ENCODE data around the gene DDX6.
A peak's percentile ranks its signal among the peaks of the same experiment; 100 is the strongest.
"Not testable (repeated sequence)": the region's sequence is repeated elsewhere in the genome, so short reads cannot be mapped to it uniquely, and the experiment has no call there.

The DDX6 gene, protein sequence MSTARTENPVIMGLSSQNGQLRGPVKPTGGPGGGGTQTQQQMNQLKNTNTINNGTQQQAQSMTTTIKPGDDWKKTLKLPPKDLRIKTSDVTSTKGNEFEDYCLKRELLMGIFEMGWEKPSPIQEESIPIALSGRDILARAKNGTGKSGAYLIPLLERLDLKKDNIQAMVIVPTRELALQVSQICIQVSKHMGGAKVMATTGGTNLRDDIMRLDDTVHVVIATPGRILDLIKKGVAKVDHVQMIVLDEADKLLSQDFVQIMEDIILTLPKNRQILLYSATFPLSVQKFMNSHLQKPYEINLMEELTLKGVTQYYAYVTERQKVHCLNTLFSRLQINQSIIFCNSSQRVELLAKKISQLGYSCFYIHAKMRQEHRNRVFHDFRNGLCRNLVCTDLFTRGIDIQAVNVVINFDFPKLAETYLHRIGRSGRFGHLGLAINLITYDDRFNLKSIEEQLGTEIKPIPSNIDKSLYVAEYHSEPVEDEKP

DNA sequence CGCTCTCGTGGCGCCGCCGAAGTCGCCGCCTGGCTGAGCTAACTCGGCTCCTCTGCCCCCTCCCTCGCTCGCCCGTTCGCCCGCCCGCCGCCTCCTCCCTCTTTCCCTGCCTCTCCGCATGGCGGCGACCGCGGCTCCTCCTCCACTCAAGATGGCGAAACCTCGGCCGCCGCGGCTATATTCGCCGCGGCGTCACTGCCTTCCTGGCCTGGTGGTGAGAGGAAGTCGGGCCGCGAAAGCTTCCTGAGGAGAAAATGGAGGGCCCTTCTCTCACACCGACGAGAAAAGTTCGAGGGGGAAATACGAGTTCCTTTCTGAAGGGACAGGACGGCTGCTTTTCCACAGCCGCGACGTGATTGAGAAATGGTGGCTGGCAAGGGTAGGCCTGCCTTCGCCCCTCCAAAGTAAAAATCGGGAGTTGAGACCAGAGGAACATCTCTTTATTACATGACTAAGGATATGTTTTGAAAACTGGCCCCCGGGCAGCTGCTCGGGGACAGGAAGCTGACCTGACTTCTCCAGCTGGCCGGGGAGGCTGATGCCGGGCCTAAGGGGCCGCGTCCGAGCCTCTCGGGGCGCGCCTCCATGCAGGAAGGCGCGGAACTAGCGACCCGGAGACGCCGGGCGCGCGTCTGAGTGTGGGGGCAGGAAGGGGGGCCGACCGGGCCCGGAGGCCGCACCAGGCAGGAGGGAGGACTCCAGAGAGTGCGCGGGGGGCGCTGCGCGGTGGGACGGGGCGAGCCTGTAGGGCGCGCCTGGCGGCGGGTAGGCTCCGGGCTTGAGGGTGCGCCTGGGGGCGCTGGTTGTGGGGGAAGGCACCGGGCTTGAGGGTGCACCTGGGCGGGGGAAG, at the start of gene DDX6:
Gene DDX6, minus strand, starts transcription at position 54 of the 850 bp plus-strand sequence. CDS start 4,913 bp downstream, outside the sequence.
- peak; percentile 72 to 75 for DNase-seq

DNA sequence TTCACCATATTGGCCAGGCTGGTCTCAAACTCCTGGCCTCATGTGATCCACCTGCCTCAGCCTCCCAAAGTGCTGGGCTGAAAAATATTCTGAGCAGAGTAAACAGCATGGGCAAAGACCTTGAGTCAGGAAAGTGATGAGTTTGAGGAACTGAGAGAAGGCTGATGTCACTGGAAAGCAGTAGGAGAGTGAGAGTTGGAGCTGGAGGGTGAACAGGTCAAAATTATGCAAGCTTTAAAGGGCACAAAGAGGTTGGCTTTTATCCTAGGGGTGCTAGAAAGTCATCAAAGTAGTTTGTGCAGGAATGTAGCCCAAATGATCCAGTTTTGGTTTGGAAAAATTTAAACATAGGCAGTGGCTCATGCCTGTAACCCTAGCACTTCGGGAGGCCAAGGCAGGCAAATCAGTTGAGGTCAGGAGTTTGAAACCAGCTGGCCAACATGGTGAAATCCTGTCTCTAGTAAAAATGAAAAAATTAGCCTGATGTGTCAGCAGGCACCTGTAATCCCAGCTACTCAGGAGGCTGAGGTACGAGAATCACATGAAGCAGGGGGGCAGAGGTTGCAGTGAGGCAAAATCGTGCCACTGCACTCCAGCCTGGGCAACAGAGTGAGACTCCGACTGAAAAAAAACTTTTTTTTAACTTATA, 48.1 kb upstream of the DDX6 start:
- DNase-seq: no peak

DNA sequence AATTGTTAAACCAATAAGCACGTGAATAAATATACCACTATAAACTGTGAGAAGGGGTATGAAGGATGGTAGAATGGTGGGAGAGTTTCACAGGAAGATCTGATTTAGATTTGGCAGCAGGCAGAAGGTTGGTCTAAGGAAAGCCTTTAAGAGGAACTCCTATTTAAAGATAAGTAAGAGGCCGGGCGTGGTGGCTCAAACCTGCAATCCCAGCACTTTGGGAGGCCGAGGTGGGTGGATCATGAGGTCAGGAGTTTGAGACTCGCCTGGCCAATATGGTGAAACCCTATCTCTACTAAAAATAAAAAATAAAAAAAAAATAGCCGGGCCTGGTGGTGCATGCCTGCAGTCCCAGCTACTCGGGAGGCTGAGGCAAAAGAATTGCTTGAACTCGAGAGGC, 46.9 kb upstream of the DDX6 start:
- no peak for DNase-seq

DNA sequence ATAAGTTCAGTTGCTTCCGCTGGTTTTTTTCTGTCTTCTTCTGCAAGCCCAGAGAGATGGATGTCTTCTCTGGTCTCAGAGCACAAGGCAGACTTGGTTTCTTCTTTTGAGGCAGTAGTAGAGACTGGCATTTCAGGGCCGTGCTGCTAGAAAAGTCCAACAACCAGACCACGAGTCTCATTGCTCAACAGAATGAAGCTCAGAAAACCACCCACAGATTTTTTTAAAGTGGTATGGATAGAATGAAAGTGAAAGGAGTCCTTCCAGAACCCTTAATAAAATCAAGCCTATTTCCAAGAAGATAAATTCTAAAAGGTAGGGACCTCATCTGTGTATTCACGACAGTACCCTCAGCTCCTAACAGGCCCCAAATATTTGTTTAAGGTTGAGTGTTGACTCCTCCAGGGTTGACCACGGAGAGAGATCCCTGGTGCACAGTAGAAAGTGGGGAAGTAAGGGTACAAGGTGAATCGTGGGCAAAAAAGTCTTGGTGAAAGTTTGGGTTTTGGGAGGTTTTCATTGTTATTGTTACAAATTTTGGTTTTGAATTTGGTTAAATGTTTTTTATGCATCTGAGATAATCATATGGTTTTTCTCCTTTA, 43.6 kb upstream of the DDX6 start:
- DNase-seq: no peak

DNA sequence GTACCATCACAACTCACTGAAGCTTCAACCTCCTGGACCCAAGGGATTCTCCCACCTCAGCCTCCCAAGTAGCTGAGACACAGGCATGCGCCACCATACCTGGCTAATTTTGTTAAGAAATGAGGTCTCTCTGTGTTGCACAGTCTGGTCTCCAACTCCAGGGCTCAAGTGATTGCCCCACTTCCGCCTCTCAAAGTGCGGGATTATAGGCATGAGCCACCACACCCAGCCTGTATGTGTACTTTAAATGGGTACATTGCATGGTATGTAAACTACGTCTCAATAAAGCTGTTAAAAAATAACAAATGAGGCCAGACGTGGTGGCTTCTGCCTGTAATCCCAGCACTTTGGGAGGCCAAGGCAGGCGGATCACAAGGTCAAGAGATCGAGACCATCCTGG, 36.2 kb upstream of the DDX6 start:
- DNase-seq: no peak

DNA sequence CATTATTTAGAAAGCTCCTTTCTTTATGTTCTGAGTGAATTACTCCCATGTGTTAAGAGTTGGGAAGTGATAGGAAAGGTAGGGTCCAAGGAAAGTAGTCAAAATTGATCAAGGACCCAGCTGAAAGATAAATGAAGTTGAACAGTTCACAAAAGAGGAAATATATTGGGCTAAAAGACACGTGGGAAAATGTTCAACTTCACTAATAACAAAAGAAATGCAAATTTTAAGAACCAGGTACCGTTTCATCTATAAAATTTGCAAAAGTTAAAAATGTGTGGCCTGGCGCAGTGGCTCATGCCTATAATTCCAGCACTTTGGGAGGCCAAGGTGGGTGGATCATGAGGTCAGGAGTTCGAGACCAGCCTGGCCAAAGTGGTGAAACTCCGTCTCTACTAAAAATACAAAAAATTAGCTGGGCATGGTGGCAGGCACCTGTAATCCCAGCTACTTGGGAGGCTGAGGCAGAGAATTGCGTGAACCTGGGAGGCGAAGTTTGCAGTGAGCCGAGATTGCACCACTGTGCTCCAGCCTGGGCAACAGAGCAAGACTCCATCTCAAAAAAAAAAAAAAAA, 32.1 kb upstream of the DDX6 start:
- DNase-seq: not testable (repeated sequence)

DNA sequence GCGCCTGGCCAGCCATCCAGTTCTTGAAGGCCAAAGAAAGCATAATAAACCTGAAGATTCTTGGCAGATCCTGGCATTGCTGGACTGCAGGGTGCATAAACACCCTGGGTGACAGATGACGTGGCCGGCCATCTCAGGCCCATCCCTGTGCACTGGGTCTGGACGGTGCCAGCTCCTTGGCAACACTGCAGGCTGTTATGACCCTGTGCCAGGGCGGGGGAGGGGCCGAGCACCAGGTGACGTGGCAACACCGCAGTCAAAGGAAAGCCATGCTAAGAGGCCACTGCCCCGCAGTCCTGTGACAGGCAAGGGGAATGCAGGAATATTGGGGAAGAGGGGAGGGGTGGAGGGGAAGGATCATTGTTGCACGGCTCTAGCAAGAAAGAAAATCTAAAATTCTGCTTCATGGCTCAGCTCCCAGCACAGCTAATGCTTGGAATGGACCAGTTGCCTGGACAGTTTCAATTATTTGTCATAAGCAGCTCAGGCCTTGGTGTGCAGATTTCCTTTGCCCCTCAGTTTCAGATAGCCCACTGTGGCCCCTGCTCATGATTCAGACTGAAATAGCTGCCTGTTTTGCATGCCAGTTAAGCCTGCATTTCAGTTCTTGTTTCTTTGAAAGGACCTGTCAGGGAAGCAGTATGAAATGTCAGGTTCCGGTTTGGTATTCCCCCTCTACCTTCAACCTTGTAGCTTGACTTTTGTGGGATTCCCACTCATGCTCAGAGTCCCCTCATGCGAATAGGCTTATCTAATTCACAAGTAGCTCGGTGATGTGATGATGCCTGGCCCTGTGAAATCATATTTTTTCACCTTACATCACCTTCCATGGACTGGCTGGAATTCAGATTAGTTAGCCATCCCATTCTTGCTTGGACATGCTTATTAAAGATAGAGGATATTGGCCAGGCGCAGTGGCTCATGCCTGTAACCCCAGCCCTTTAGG, 29.7 kb upstream of the DDX6 start:
- no peak for DNase-seq

DNA sequence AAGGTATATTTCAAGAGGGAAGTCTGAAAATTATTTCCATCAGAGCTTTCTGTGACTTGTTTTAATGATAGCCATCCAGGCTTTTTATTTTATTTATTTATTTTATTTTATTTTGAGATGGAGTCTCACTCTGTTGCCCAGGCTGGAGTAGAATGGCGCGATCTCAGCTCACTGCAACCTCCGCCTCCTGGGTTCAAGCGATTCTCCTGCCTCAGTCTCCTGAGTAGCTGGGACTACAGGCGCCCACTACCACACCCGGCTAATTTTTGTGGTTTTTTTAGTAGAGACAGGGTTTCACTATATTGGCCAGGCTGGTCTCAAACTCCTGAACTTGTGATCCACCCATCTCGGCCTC, 29.0 kb upstream of the DDX6 start:
- DNase-seq: not testable (repeated sequence)

DNA sequence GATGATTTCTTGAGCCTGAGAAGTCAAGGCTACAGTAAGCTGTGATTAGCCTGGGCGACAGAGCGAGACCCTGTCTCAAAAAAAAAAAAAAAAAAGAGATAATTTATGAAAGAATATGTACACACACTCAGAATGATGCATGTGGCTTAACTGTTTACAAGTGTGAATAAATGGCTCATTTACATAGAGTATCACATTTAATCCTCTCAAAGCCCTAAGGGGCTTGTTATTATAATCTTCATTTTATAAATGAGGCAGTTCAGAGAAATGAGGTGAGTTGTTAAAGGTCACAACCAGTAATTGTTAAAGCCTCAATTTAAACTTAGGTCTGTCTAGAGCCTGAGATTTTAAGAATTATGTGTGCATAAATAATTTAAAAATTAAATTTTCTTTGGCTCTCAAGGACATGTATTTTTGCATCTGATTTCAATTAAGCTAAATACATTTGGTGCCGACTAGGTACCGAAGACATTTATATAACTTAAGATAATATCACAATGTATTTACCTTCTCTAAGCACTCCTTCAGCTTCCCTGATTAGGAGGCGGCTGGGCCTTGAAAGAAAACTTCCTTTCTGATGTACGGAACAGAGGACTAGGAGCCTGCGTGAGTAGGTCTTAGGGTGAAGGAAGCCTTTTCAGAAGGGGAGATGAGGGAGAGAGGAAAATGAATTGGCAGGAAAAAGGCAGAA, 28.5 kb upstream of the DDX6 start:
- no peak for DNase-seq

DNA sequence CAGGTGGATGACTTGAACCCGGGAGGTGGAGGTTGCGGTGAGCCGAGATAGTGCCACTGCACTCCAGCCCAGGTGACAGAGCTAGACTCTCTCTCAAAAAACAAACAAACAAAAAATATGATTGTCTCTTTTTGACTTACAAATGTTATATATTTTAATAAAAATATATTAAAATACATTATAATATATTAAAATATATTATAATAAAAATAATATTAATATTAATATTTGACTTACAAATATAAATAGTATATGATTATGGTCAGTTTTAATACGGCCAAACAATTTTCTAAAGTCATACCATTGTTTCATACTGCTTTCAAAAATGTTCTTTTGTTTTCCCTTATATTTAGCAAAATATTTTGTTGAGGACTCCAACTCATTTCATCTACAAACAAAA, 27.2 kb upstream of the DDX6 start:
- no peak for DNase-seq

DNA sequence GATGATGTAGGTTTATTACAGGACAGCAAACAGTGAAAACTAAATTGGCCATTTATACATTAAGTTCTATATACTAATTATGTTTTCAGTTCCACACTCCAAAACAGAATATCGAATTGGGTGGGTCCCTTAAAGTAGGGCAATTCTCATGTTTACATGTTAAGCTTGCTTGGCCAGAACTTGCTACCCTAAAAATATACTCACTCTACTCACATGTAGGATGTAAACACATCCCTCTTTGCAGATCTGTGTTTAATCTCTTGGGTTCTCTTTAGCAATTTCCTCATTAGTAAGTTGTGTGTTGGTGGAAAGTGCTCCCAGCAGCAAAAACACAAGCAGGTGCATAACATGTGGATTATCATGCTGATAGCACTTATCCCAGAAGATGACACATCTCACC, 22.6 kb upstream of the DDX6 start:
- DNase-seq: no peak

DNA sequence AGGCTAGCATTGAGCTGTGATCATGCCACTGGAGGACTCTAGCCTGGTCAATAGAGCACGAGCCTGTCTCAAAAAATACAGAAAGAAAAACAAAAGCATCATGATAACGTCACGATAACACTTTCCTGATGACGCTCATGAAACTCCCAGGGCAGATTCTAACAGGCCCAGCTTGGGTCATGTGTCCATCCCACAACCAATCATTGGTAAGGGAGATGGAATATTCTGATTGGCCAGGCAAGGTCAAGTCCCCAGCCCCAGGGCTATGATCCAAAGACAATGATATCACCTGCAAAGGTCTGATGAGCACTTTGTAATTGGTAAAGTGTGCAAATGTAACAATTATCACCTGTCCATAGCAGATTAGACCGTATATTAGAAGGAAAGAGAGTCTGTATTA, 21.5 kb upstream of the DDX6 start:
- no peak for DNase-seq

DNA sequence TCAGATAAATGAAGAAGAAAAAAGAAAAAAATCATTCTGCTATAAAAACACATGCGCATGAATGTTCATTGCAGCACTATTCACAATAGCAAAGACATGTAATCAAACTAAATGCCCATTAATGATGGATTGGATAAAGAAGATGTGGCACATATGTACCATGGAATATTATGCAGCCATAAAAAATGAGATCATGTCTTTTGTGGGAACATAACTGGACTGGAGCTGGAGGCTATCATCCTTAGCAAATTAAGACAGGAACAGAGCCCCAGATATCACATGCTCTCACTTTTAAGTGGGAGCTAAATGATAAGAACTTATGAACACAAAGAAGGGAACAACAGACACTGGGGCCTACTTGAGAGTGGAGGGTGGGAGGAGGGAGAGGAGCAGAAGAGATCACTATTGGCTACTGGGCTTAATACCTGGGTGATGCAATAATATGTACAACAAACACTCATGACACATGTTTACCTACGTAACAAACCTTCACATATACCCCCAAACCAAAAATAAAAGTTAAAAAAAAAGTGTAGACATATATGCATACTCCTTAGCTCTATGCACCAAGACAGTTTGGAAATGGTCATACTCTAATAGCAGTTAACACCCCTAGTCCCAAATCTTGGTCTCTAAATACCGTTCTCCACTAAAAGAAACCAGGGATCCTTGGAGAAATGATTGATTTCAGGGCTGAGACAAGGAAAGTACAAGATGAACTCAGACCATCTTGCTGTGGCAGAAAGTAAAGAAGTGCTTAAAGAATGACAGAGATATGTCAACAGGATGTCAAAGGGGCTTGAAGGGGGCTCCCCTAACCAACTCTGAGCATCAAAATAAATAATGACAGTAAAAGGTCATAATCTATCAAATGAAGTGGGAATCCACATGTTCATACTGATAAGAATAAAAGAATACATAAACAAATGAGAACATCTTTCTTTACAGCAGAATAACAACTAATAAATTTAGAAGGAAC, 17.1 kb upstream of the DDX6 start:
- no peak for DNase-seq

DNA sequence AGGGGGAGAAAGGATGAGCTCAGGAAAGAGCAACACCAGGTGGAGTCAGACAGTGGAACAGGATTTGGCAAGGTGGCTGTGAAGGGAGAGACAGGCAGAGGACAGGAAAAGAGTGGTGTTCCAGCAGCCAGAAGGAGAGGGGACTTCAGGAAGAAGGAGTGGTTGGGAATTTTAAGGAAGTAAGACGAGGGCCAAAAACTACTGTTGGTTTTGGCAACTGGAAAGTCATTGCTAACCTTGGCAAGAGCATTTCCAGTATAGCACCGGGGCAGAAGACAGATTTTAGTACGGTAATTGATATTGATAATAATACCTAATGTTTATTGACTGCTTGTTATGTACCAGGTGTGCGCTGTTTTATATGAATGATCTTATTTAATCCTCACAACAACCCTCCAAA, 15.4 kb upstream of the DDX6 start:
- no peak for DNase-seq

DNA sequence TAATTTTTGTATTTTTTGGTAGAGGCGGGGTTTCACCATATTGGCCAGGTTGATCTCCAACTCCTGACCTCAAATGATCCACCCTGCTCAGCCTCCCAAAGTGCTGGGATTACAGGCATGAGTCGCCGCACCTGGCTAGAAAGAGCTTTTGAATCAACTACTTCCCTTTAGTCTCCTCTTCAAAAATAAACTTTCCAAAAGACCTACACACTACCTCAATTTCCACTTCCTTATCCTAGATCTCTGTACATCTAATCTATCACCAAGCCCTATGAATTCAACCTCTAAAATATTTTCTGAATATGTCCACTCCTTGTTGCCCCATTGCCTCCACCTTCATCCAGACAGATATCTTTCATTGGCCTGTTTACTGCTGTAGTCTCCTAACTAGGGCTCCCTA, 13.1 kb upstream of the DDX6 start:
- no peak for DNase-seq

DNA sequence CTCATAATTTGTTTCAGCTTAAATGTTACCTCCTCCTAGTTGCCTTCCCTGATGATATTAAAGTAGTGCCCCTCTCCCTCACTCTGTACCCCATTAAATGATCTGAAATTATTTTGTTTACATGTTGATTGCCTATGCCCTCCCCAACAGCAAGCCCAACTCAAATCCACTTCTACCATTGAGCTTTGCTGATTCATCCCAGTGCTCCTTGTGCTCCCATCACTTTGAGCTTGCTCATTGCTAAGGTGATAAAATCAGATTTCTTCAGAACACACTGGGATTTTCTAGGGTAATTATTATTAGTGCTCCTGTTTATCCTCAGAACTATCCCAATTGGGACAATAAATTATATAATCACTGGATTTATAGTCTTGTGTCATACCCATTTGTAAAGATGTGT, 8.4 kb upstream of the DDX6 start:
- DNase-seq: no peak

DNA sequence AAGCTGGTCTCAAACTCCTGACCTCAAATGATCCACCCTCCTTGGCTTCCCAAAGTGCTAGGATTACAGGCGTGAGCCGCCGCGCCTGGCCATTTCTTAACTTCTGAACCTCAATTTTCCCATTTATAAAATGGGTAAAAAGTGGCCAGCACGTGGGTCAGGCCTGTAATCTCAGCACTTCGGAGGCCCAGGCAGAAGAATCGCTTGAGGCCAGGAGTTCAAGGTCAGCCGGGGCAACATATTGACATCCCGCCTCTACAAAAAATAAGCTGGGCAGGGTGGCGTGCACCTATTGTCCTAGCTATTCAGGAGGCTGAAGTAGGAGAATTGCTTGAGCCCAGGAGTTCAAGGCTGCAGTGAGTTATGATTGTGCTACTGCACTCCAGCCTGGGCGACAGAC, 6.5 kb upstream of the DDX6 start:
- DNase-seq: no peak

DNA sequence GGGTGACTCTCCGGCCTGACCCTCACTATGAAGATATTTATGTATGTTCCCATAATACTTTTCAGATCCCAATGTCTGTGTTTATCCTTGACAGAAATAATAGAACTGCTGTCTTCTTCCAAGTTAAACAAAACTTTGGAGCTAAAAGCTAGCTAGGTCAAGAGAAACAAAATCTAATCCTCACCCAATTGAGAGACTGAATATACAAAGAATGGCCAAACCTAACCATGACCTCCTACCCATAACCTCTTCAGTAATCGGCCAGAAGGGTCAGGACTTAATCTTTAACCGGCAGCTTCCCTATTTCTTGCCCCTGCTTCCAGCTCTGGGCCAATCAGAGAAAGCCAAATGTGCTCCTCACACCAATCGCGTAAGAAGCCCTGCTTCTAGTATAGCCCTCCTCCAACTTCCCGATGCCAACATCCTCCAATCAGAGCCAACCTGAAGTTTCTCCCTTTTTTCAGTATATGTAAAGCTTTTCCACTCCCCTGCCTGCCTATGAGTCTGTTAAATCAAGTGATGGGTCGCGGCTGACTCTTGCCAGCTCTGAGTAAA, 1.7 kb upstream of the DDX6 start:
- peak; percentile 99 to 100 for DNase-seq

DNA sequence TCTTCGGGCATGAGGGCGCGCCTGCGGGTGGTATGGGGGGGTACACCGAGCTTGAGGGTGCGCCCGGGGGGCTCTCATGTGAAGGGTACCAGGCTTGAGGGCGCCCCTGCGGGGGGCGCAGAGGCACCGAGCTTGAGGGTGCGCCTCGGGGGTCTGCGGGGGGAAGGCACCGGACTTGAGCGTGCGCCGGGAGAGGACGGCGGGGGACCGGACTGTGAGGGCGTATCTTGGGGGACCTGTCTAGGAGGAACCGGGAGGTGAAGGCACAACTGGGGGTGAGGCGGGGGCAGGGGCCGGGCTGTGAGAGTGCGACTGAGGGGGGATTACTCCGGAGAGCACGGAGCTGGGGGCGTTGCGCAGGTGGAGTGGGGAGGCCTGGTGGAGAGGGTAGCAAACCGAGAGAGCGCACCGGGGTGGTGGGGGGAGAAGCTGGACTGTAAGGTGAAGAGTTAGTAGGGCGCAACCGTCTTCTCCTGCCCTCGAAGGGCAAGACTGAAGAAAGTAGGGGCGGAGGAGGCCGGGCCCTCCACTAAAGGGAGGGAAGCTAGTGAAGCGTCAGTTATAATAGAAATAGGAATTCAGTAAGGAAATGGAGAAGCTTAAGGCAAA, 1.1 kb upstream of the DDX6 start:
- peak; percentile 47 to 56 for DNase-seq
